Neural progenitor cell (in vitro differentiated cells): Measurements from ENCODE around the gene LYRM4. TPM values are rescaled to one million over a fixed set of nuclear protein-coding genes. Genes with fewer than 3 reads are reported as not detected.

ENCODE experiments used
- DNase-seq: peaks from one replicate; pipeline ENCODE4 v3.0.0-alpha.2; 2016; ENCODE audit warnings: low spot score
- H2AFZ ChIP-seq: fragments of 200-600 bp; sonication (generic); replicated peaks from 2 replicates; pipeline ENCODE4 v1.6.1; 2016; ENCODE audit warnings: antibody characterized with exemption
- H3F3A ChIP-seq: fragments of 200-600 bp; sonication (generic); 2 replicates; pipeline ENCODE4 v1.6.1; 2016; ENCODE audit warnings: antibody characterized with exemption, low read depth
- H3K27ac ChIP-seq: fragments of 200-600 bp; sonication (generic); 2 replicates; pipeline ENCODE4 v1.5.1; 2016; ENCODE audit warnings: mild to moderate bottlenecking
- H3K27me3 ChIP-seq: fragments of 200-600 bp; sonication (generic); 2 replicates; pipeline ENCODE4 v1.6.1; 2016; ENCODE audit warnings: mild to moderate bottlenecking, moderate library complexity
- H3K36me3 ChIP-seq: fragments of 200-600 bp; sonication (generic); 2 replicates; pipeline ENCODE4 v1.5.1; 2016
- H3K4me1 ChIP-seq: fragments of 200-600 bp; sonication (generic); 2 replicates; pipeline ENCODE4 v1.6.1; 2016; ENCODE audit warnings: mixed run types
- H3K4me2 ChIP-seq: fragments of 200-600 bp; sonication (generic); 2 replicates; pipeline ENCODE4 v1.6.1; 2016
- H3K4me3 ChIP-seq: fragments of 200-600 bp; sonication (generic); 2 replicates; pipeline ENCODE4 v1.5.1; 2016
- H3K79me2 ChIP-seq: fragments of 200-600 bp; sonication (generic); 2 replicates; pipeline ENCODE4 v1.6.1; 2016; ENCODE audit warnings: low read depth
- H3K9ac ChIP-seq: fragments of 200-600 bp; sonication (generic); 2 replicates; pipeline ENCODE4 v1.6.1; 2016
- H3K9me3 ChIP-seq: fragments of 200-600 bp; sonication (generic); 2 replicates; pipeline ENCODE4 v1.5.1; 2016; ENCODE audit warnings: low read depth
- H4K20me1 ChIP-seq: fragments of 200-600 bp; sonication (generic); 2 replicates; pipeline ENCODE4 v1.6.1; 2016; ENCODE audit warnings: low read depth
- H3K27ac Mint-ChIP-seq: 3 replicates; pipeline ENCODE4 v1.8.0; 2021; ENCODE audit warnings: mixed read lengths
- H3K27me3 Mint-ChIP-seq: 2 replicates; pipeline ENCODE4 v1.8.0; 2022; ENCODE audit warnings: low read depth, mild to moderate bottlenecking, inconsistent platforms, moderate library complexity, mixed read lengths; ENCODE audit not compliant: insufficient read depth
- H3K36me3 Mint-ChIP-seq: 3 replicates; pipeline ENCODE4 v1.8.0; 2021; ENCODE audit warnings: mixed read lengths
- H3K4me1 Mint-ChIP-seq: 3 replicates; pipeline ENCODE4 v1.8.0; 2021; ENCODE audit warnings: mixed read lengths
- H3K4me3 Mint-ChIP-seq: 3 replicates; pipeline ENCODE4 v1.8.0; 2021; ENCODE audit warnings: mild to moderate bottlenecking, moderate library complexity, mixed read lengths
- H3K9me3 Mint-ChIP-seq: 3 replicates; pipeline ENCODE4 v1.8.0; 2020; ENCODE audit warnings: mixed read lengths
- CTCF ChIP-seq: fragments of 200-600 bp; sonication (generic); IDR thresholded peaks from 2 replicates; pipeline ENCODE4 v1.5.1; 2017; ENCODE audit warnings: antibody characterized with exemption, mild to moderate bottlenecking
- EZH2 ChIP-seq: fragments of 200-600 bp; sonication (generic); IDR thresholded peaks from 2 replicates; pipeline ENCODE4 v1.6.1; 2017; ENCODE audit warnings: antibody characterized with exemption, mild to moderate bottlenecking, moderate library complexity
- EZH2phosphoT487 ChIP-seq: fragments of 200-600 bp; sonication (generic); IDR thresholded peaks from 2 replicates; pipeline ENCODE4 v1.6.1; 2017; ENCODE audit warnings: antibody characterized with exemption
- total RNA-seq: library from RNA; depleted of rRNA; stranded (reverse); fragments of >200 nt; gene quantifications from 2 replicates; pipeline ENCODE4 v1.2.3, GENCODE V29; 2015; ENCODE audit warnings: low replicate concordance

LYRM4 gene
- total RNA-seq, 1 donor from 2014 or later, result 23.9 TPM

- TF ChIP-seq EZH2, result no peak
- no peak for TF ChIP-seq EZH2phosphoT487
- no peak for TF ChIP-seq CTCF
- H3K79me2 ChIP-seq, result peaks cover 52% of the 10 kb centered on the region
These were observed 3.4 kb downstream of the LYRM4 start for GRCh38 chr6:5257400-5257799.

GRCh38 chr6:5256952-5257351 lies 3.8 kb downstream of the LYRM4 start:
- Histone ChIP-seq H3K9ac (no peak overlapping the region), H3K79me2 (peaks cover 48% of the 10 kb centered on the region), H3K4me2 (no peak overlapping the region), H3K36me3 (no peaks in the 10 kb centered on the region), H3K27me3 (no peaks in the 10 kb centered on the region), H3K4me1 (peaks cover 6% of the 10 kb centered on the region), H3K9me3 (no peaks in the 10 kb centered on the region), H3K27ac (no peak overlapping the region), H3F3A (peaks cover 14% of the 10 kb centered on the region), H4K20me1 (no peaks in the 10 kb centered on the region), H3K4me3 (no peak overlapping the region), H2AFZ (no peak overlapping the region)
- no peaks in the 10 kb centered on the region for H3K9me3 Mint-ChIP-seq
- peaks cover 2% of the 10 kb centered on the region for H3K27me3 Mint-ChIP-seq
- no peak for DNase-seq
- H3K4me3 Mint-ChIP-seq, result no peak overlapping the region
- peaks cover 31% of the 10 kb centered on the region for H3K36me3 Mint-ChIP-seq
- no peak for TF ChIP-seq CTCF
- no peak for TF ChIP-seq EZH2phosphoT487
- no peak for TF ChIP-seq EZH2
- H3K27ac Mint-ChIP-seq, result no peak overlapping the region
- H3K4me1 Mint-ChIP-seq, result peaks cover 20% of the 10 kb centered on the region

More at GRCh38 chr6:5257400-5257799, 3.4 kb downstream of the LYRM4 start:
- DNase-seq, result no peak
- Mint-ChIP-seq H3K27me3 (peaks cover 2% of the 10 kb centered on the region), H3K4me1 (peaks cover 21% of the 10 kb centered on the region), H3K36me3 (peaks cover 28% of the 10 kb centered on the region), H3K9me3 (no peaks in the 10 kb centered on the region), H3K27ac (no peak overlapping the region), H3K4me3 (no peak overlapping the region)
- H3K9ac ChIP-seq, result no peak overlapping the region
- no peak overlapping the region for H2AFZ ChIP-seq
- H3K36me3 ChIP-seq, result no peaks in the 10 kb centered on the region
- no peak overlapping the region for H3K27ac ChIP-seq
- no peaks in the 10 kb centered on the region for H4K20me1 ChIP-seq
- H3K4me3 ChIP-seq, result no peak overlapping the region
- H3K27me3 ChIP-seq, result no peaks in the 10 kb centered on the region
- H3K4me2 ChIP-seq, result no peak overlapping the region
- peaks cover 14% of the 10 kb centered on the region for H3F3A ChIP-seq
- H3K9me3 ChIP-seq, result no peaks in the 10 kb centered on the region
- peaks cover 10% of the 10 kb centered on the region for H3K4me1 ChIP-seq

GRCh38 chr6:5250911-5251310 lies 9.8 kb downstream of the LYRM4 start:
- Mint-ChIP-seq H3K27ac (no peak overlapping the region), H3K4me3 (no peak overlapping the region), H3K36me3 (peaks cover 27% of the 10 kb centered on the region), H3K27me3 (peaks cover 2% of the 10 kb centered on the region), H3K4me1 (peaks cover 5% of the 10 kb centered on the region), H3K9me3 (peaks cover 2% of the 10 kb centered on the region)
- Histone ChIP-seq H3K4me1 (no peaks in the 10 kb centered on the region), H3K27ac (no peak overlapping the region), H3K4me3 (no peak overlapping the region), H4K20me1 (peaks cover 4% of the 10 kb centered on the region), H3K9me3 (no peaks in the 10 kb centered on the region), H3K27me3 (no peaks in the 10 kb centered on the region), H2AFZ (no peak overlapping the region), H3F3A (no peaks in the 10 kb centered on the region), H3K79me2 (peaks cover 46% of the 10 kb centered on the region), H3K4me2 (no peak overlapping the region), H3K36me3 (no peaks in the 10 kb centered on the region), H3K9ac (no peak overlapping the region)
- no peak for DNase-seq
- TF ChIP-seq EZH2phosphoT487 (no peak), EZH2 (no peak), CTCF (no peak)
